Astrocyte of the cerebellum (primary cell): ENCODE results near the gene SH2D6.
"Not testable (repeated sequence)": the region's sequence is repeated elsewhere in the genome, so short reads cannot be mapped to it uniquely, and the experiment has no call there.

ENCODE experiments used
- DNase-seq: peaks from one replicate; pipeline ENCODE4 v3.0.0-alpha.2; 2011; ENCODE audit warnings: low read depth
- H3K4me3 ChIP-seq: 2 replicates; pipeline ENCODE4 v1.5.1; 2011; ENCODE audit warnings: mild to moderate bottlenecking, low read depth, low read length, moderate library complexity
- CTCF ChIP-seq: IDR thresholded peaks from 2 replicates; pipeline ENCODE4 v1.5.1; 2012; ENCODE audit warnings: low read length, low read depth, moderate library complexity, mild to moderate bottlenecking; ENCODE audit errors: missing control alignments
- in situ Hi-C: cut with HindIII; loops from 2 replicates; pipeline ENCODE4 v1.10.0; 2017; ENCODE audit warnings: low sequenced_read_pairs

SH2D6 gene

GRCh38 chr2:85401844-85402243, 16.7 kb upstream of the SH2D6 start:
- in situ Hi-C loops = no loop called here
- DNase-seq = no peak
- H3K4me3 ChIP-seq = no peak overlapping the region
- no peak for TF ChIP-seq CTCF

GRCh38 chr2:85405201-85406059, 13.1 kb upstream of the SH2D6 start:
- no peak for TF ChIP-seq CTCF
- peak overlapping the region; percentile 2 for H3K4me3 ChIP-seq
- peak; percentile 89 for DNase-seq
- in situ Hi-C loops = no loop called here

GRCh38 chr2:85409845-85410583, 8.5 kb upstream of the SH2D6 start, which contains the start of gene CAPG:
CAPG (minus strand) TSS chr2:85410366; CDS start chr2:85402145, 8,221 bp downstream.
- in situ Hi-C loops = no loop called here
- DNase-seq = no peak
- H3K4me3 ChIP-seq = no peak within 1 kb of the TSS
- TF ChIP-seq CTCF = no peak

DNA sequence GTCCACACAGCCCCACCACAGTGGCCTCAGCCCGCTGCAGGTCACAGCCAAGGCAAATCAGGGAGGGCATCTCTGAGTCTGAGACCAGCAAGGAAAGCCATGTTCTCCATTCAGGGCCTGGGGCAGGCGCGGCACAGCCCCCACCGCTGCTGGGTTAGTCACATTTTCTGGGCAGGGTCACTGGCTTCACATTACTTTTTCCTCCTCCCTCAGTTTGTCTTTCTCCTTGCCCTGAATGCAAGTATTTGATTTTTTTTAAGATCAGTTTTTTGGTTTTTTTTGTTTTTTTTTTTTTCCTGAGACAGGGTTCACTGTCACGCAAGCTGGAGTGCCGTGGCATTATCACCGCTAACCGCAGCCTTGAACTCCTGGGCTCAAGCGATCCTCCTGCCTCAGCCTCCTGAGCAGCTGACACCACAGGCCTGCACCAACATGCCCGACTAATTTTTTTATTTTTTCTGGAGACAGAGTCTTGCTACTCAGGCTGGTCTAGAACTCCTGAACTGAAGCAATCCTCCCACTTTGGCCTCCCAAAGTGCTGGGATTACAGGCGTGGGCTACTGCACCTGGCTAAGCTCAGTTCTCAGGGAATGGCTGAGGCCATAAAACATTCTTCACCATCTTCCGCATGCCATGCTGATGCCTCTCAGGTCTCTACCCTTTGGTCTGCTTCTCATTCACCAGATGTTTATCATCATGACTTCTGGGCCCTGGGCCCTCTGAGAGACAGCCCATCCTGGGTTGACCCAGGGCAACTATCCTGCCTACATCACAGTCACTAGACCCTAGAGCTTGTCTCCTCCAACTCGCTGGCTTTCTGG, 7.7 kb upstream of the SH2D6 start:
- in situ Hi-C loops = no loop called here
- H3K4me3 ChIP-seq = no peak overlapping the region
- TF ChIP-seq CTCF = no peak
- DNase-seq = no peak

DNA sequence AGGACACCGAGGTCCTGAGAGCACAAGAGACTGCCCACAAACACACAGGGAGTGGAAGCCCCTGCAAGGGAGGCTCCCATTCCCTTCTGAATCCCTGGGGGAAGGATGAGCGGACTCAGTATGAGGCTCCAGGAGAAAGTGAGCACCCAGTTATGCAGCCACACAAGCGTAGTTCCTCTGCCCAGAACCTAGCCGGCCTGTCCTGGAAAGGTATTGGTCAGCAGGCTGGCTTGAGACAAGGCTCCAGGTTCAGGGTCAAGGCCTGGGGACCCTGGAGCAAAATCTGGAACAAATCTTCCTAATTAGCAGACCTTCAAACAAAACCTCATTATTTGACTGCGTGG, 7.1 kb upstream of the SH2D6 start:
- TF ChIP-seq CTCF = no peak
- in situ Hi-C loops = no loop called here
- no peak overlapping the region for H3K4me3 ChIP-seq
- no peak for DNase-seq

GRCh38 chr2:85413592-85414420, 4.7 kb upstream of the SH2D6 start:
- in situ Hi-C loops = no loop called here
- no peak for TF ChIP-seq CTCF
- DNase-seq = no peak
- peak overlapping the region; percentile 59 for H3K4me3 ChIP-seq

- in situ Hi-C loops, H3K4me3 ChIP-seq, DNase-seq: not testable (repeated sequence)
These were observed 4.1 kb upstream of the SH2D6 start for GRCh38 chr2:85414421-85414759.
